ENCODE results near the gene NUCB2.
"Not testable (repeated sequence)": the region's sequence is repeated elsewhere in the genome, so short reads cannot be mapped to it uniquely, and the experiment has no call there.

Gene NUCB2

DNA sequence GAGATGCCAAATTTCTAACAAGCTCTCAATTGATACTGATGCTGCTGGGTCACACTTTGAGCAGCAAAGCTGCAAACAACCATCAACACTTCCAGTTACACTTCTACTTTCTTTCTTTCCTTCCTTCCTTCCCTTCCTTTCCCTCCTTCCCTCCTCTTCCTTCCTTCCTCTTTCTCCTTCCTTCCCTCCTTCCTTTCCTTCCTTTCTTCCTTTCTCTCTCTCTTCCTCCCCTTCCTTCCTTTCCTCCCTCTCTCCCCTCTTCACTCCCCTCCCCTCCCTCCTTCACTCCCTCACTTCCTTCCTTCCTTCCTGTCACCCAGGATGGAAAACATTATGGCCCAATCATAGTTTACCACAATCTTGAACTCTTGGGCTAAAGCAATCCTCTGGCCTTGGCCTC, 35.8 kb upstream of the NUCB2 start:
- DNase-seq (ENCODE audit: extremely low spot score) = no peak

DNA sequence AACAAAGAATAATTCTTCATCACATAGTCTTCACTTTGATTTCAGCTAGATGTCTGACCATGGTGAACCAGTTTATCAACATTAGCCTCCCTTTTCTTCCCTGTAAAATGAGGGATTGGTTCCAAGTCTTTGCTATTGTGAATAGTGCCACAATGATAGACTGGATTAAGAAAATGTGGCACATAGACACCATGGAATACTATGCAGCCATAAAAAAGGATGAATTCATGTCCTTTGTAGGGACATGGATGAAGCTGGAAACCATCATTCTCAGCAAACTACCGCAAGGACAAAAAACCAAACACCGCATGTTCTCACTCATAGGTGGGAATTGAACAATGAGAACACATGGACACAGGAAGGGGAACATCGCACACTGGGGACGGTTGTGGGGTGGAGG, 33.6 kb upstream of the NUCB2 start:
- CTCF ChIA-PET = interaction anchor here (1.2 kb wide), 3 partner anchors 13 to 141 kb away, joined by 3 to 4 read pairs (median 4); no protein-coding TSS in a partner anchor

More for the DNA sequence above, 35.8 kb upstream of the NUCB2 start:
- ChIA-PET POLR2A (no interaction called here), CTCF (interaction anchor here (2.9 kb wide), 1 partner anchor 11 kb away, joined by 10 read pairs; no protein-coding TSS in a partner anchor)
- TF ChIP-seq, protein P1, sequence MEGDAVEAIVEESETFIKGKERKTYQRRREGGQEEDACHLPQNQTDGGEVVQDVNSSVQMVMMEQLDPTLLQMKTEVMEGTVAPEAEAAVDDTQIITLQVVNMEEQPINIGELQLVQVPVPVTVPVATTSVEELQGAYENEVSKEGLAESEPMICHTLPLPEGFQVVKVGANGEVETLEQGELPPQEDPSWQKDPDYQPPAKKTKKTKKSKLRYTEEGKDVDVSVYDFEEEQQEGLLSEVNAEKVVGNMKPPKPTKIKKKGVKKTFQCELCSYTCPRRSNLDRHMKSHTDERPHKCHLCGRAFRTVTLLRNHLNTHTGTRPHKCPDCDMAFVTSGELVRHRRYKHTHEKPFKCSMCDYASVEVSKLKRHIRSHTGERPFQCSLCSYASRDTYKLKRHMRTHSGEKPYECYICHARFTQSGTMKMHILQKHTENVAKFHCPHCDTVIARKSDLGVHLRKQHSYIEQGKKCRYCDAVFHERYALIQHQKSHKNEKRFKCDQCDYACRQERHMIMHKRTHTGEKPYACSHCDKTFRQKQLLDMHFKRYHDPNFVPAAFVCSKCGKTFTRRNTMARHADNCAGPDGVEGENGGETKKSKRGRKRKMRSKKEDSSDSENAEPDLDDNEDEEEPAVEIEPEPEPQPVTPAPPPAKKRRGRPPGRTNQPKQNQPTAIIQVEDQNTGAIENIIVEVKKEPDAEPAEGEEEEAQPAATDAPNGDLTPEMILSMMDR (IDR thresholded peaks at IDR 0.05; ENCODE audit: control extremely low read depth, extremely low read depth, low read depth, missing control alignments) = no peak

DNA sequence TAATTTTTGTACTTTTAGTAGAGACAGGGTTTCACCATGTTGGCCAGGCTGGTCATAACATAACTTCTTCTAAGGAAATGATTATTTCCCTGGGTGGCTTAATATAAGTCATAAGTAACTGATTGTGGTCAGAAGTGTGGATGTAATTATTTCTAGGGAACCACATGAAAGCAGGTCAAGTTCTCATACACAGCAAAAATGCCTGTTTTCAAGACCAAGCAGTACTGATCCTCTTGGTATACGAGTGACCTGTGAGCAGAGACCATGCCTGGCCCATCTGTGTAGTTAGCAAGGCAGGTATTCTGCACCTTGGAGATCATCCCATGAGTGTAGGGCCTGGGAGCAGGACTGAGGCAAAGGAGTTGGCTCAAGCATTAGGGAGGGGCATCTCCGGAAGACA, 32.5 kb upstream of the NUCB2 start:
- ChIA-PET POLR2A (no interaction called here), CTCF (interaction anchor here (0.7 to 1.2 kb wide), 2 partner anchors 14 to 22 kb away, joined by 3 to 4 read pairs; no protein-coding TSS in a partner anchor)
- no peak for DNase-seq (ENCODE audit: extremely low spot score)
- TF ChIP-seq, protein P1 (IDR thresholded peaks at IDR 0.05; ENCODE audit: control extremely low read depth, extremely low read depth, low read depth, missing control alignments) = no peak

More for the DNA sequence above, 33.6 kb upstream of the NUCB2 start:
- DNase-seq (ENCODE audit: extremely low spot score); POLR2A ChIA-PET: not testable (repeated sequence)

DNA sequence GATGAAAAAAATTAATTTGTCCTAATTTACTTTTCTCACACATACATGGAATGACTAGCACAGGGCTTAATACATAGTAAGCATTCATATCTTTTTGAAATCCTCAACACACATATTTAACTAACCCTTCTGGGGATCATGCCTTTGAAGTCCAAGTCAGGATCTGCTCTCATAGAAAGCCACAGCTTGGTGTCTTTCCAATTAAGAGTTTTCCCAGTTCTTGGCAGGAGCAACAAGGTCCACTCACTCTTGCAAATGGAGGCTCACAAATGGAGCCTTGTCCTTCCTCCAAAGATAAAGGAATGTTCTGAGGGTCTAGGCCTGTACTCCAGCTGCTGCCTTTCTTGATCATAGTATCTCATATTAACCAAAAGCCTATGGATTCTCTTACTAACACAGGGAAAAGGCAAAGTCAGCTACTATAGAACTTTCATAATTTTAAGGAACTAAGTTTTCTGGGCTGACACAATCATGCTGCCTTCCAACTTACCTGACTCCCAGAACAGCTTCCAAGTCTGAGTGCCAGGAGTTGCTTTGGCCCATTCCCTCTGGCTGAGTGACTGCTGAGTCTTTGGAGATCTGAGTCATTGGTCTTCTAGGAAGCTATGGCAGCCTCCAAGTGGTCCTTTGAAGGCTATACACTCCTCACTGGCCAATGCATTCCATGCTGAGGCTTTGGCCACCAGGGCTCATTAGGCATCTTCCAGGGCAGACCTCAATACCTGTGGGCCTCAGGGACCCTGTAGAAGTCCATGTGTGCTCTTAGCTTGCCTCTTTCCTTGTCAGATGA, 25.8 kb upstream of the NUCB2 start:
- POLR2A ChIA-PET = no interaction called here

DNA sequence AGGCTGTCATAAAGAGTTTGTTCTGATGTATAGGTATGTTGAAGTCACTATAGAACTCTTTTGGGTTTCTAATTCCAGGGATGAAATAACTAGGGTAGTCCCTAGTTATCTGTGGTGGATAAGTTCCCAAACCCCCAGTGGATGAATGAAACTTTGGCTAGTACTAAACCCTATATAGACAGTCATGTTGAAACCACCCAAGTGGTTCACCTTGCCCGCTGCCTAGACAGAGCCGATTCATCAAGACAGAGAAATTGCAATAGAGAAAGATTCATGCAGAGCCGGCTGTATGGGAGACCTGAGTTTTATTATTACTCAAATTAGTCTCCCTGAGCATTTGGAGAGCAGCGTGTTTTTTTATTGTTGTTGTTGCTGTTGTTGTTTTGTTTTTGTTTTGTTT, 23.8 kb upstream of the NUCB2 start:
- POLR2A ChIA-PET = no interaction called here
- DNase-seq (ENCODE audit: extremely low spot score) = no peak
- CTCF ChIA-PET = no interaction called here
- TF ChIP-seq, protein P1 (IDR thresholded peaks at IDR 0.05; ENCODE audit: control extremely low read depth, extremely low read depth, low read depth, missing control alignments) = no peak

More for the DNA sequence above, 25.8 kb upstream of the NUCB2 start:
- CTCF ChIA-PET = interaction anchor here (1.3 to 1.6 kb wide), 2 partner anchors 9 to 22 kb away, joined by 3 to 4 read pairs; no protein-coding TSS in a partner anchor
- TF ChIP-seq, protein P1 (IDR thresholded peaks at IDR 0.05; ENCODE audit: control extremely low read depth, extremely low read depth, low read depth, missing control alignments) = no peak
- no peak for DNase-seq (ENCODE audit: extremely low spot score)

DNA sequence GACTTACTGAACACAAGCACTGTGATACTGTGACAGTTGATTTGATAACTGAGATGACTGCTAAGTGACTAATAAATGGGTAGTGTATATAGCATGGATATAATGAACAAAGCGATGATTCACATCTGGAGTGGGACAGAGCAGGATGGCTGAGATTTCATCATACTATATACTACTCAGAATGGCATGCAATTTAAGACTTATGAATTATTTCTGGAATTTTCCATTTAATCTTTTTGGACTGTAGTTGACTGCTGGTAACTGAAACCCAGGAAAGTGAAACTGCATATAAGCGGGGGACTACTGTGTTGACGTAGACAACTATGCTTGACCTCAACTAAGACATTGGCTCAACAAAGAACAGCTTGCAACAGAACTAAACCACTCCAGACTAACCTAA, 20.0 kb upstream of the NUCB2 start:
- TF ChIP-seq, protein P1 (IDR thresholded peaks at IDR 0.05; ENCODE audit: control extremely low read depth, extremely low read depth, low read depth, missing control alignments) = no peak
- POLR2A ChIA-PET = no interaction called here
- CTCF ChIA-PET = no interaction called here
- DNase-seq (ENCODE audit: extremely low spot score) = no peak

DNA sequence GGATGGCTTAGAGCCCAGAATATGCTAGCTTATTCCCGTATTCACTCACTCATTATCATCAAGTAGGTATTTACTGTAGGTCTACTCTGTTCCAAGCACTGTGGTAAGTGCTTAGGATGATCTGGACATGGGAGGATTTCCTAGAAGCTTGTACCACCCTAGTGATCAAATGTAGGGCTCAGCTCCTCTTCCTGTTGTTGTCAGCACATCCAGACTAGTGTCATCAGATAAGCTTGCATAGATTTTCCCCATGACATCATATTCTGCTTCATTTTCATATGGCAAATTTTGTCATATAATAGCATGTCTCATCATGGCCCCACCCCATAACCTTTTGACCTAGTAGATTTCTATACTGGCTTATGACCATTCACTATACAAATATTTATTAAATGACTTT, 19.3 kb upstream of the NUCB2 start:
- ChIA-PET POLR2A (no interaction called here), CTCF (no interaction called here)
- TF ChIP-seq, protein P1 (IDR thresholded peaks at IDR 0.05; ENCODE audit: control extremely low read depth, extremely low read depth, low read depth, missing control alignments) = no peak
- no peak for DNase-seq (ENCODE audit: extremely low spot score)
